GM19193 (cell line): ENCODE measurements around the gene DYTN.

Experiments
- POLR2A ChIP-seq: IDR thresholded peaks from 4 replicates; pipeline ENCODE4 v1.6.1; 2011; ENCODE audit not compliant: insufficient read depth, insufficient read length; ENCODE audit errors: extremely low read depth

DYTN gene

GRCh38 chr2:206647985-206648384 is 70.2 kb downstream of the DYTN start:
- TF ChIP-seq POLR2A: no peak

GRCh38 chr2:206642075-206643025 is 75.8 kb downstream of the DYTN start, which contains the start of gene FAM237A:
Gene FAM237A, plus strand, starts transcription at chr2:206642487. Its CDS starts 1,750 bp downstream, at chr2:206644237.
- no peak for TF ChIP-seq POLR2A

- no peak for TF ChIP-seq POLR2A
These were observed 77.0 kb downstream of the DYTN start for GRCh38 chr2:206641226-206641625.

- TF ChIP-seq POLR2A: no peak
These were observed 78.6 kb downstream of the DYTN start for GRCh38 chr2:206639636-206640035.

GRCh38 chr2:206635015-206635414 is 83.2 kb downstream of the DYTN start:
- no peak for TF ChIP-seq POLR2A

GRCh38 chr2:206631340-206631739 is 86.9 kb downstream of the DYTN start:
- no peak for TF ChIP-seq POLR2A

- no peak for TF ChIP-seq POLR2A
These were observed 90.6 kb downstream of the DYTN start for GRCh38 chr2:206627632-206628031.

GRCh38 chr2:206626108-206626507 is 92.1 kb downstream of the DYTN start:
- no peak for TF ChIP-seq POLR2A

GRCh38 chr2:206619011-206619410 is 99.2 kb downstream of the DYTN start:
- TF ChIP-seq POLR2A: no peak

- no peak for TF ChIP-seq POLR2A
These were observed 102.0 kb downstream of the DYTN start for GRCh38 chr2:206616151-206616550.

GRCh38 chr2:206615417-206616089 is 102.6 kb downstream of the DYTN start:
- no peak for TF ChIP-seq POLR2A

GRCh38 chr2:206614811-206615210 is 103.4 kb downstream of the DYTN start:
- no peak for TF ChIP-seq POLR2A

- TF ChIP-seq POLR2A: no peak
These were observed 106.5 kb downstream of the DYTN start for GRCh38 chr2:206611736-206612135.

- no peak for TF ChIP-seq POLR2A
These were observed 107.0 kb downstream of the DYTN start for GRCh38 chr2:206611191-206611590.

GRCh38 chr2:206610451-206610850 is 107.7 kb downstream of the DYTN start:
- TF ChIP-seq POLR2A: no peak

- TF ChIP-seq POLR2A: no peak
These were observed 115.0 kb downstream of the DYTN start for GRCh38 chr2:206603243-206603642.
